LNCaP clone FGC (cell line): ENCODE data around the gene TNFRSF9.
"Not testable (repeated sequence)": the region's sequence is repeated elsewhere in the genome, so short reads cannot be mapped to it uniquely, and the experiment has no call there.

ENCODE experiments used
- DNase-seq: peaks from one replicate; pipeline ENCODE4 v3.0.0-alpha.2; 2011; ENCODE audit warnings: low read depth
- H3K4me3 ChIP-seq: 2 replicates; pipeline ENCODE4 v1.5.1; 2011; ENCODE audit warnings: mild to moderate bottlenecking, low read depth, low read length, control low read depth
- CTCF ChIP-seq: IDR thresholded peaks from 2 replicates; pipeline ENCODE4 v1.5.1; 2012; ENCODE audit warnings: mild to moderate bottlenecking; ENCODE audit not compliant: control insufficient read depth, insufficient read depth; ENCODE audit errors: extremely low read depth

TNFRSF9 gene

GRCh38 chr1:7961216-7962013 lies 20.8 kb upstream of the TNFRSF9 start, which contains the start of gene PARK7:
Gene PARK7, plus strand, starts transcription at chr1:7961711. Its CDS starts 1,075 bp downstream, at chr1:7962786.
- TF ChIP-seq CTCF = peak; percentile 37; the same call in 1 of the 2 replicates
- H3K4me3 ChIP-seq = peak within 1 kb of the TSS; percentile 78
- DNase-seq = peak; percentile 97

DNA sequence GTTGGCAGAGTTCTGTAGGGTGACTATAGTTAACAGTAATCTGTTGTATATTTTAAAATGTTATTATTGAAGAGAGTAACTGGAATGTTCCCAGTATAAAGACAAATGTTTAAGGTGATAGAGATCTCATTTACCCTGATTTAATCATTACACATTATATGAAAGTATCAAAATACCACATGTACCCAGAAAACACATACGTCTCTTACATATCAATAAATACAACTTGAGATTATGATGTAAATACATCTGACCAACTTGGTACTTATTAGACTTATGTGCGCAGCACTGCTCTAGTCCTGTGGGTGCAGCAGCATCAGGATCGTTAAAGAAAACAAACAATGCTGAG lies 20.2 kb upstream of the TNFRSF9 start:
- H3K4me3 ChIP-seq = peak overlapping the region; percentile 78
- no peak for DNase-seq
- TF ChIP-seq CTCF = no peak

GRCh38 chr1:7960165-7960564 lies 19.5 kb upstream of the TNFRSF9 start:
- no peak for DNase-seq
- TF ChIP-seq CTCF = no peak
- H3K4me3 ChIP-seq = peak overlapping the region; percentile 78

DNA sequence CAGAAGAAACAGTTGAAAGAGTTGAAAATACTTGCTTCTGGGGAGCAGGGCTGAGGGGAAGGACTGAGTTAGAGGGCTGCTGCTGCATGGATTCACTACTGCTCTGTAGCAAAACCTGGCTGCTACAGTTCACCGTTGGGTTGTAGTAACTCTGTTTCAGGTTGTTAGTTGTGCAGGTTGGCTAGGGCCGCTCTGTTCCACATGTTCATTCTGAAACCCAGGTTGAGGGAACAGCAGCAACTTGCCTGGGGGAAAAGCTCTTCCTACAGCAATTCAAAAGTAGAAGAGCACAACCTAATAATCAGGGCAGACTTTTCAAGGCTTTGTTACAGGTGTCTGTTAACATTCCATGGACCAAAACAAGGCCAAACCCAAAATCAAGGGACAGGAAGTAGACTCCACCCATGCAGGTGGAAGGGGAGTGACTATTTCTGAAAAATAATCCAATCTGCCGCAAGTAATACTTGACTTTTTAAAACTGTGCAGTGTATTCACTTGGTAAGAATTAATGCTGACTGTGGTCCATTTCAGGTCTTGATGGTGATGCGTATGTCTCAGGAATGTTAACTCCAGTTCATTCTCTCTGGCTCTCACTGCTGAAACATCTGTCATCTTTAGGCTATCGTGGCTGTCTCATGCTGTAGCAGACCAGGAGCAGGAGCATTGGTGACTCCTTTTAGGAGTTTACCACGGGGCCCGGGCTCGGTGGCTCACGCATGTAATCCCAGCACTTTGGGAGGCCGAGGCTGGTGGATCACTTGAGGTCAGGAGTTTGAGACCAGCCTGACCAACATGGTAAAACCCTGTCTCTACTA lies 15.8 kb upstream of the TNFRSF9 start:
- H3K4me3 ChIP-seq = no peak overlapping the region
- TF ChIP-seq CTCF = no peak
- no peak for DNase-seq

- no peak for DNase-seq
- no peak for TF ChIP-seq CTCF
- H3K4me3 ChIP-seq = peak overlapping the region; percentile 71
Observed at GRCh38 chr1:7954683-7955082, 14.0 kb upstream of the TNFRSF9 start.

- peak overlapping the region; percentile 71 for H3K4me3 ChIP-seq
- TF ChIP-seq CTCF = no peak
- DNase-seq = peak; percentile 91
Observed at GRCh38 chr1:7953850-7954609, 13.4 kb upstream of the TNFRSF9 start.

- H3K4me3 ChIP-seq, DNase-seq: not testable (repeated sequence)
Observed at GRCh38 chr1:7952791-7953190, 12.2 kb upstream of the TNFRSF9 start.
